Stimulated activated CD4-positive, alpha-beta T cell treated with anti-CD3 and anti-CD28 coated beads, TNF-alpha, amount 100 ng/mL, for 1 hour (primary cell): Measurements from ENCODE around the gene OR7C1.
"Not testable (repeated sequence)": the region's sequence is repeated elsewhere in the genome, so short reads cannot be mapped to it uniquely, and the experiment has no call there.

ENCODE experiments used
- DNase-seq, 3 donors: peaks; one replicate each; pipeline ENCODE4 v3.0.0-alpha.2; 2020; ENCODE audit warnings: low read depth in 3 of 3, low spot score in 1 of 3

The OR7C1 gene

DNA sequence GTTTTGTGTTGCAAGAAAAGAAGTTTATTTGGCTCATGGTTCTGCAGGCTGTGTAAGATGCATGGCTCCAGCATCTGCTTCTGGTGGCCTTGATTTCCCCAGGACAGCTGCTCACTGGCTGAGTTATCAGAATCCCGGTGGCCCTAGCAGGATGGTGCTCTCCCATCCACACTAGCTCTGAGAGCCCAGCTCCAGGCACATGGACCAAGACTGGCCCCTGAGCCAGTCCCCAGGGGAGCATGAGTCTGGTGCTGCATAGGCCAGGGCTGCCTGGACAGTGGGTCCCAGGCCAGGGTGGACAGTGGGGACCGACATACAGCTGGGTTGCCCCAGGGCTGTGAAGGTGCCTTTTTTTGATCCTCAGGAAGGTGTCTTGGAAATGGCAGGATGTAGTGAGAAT, 67.0 kb downstream of the OR7C1 start:
- DNase-seq, result no peak

GRCh38 chr19:14767466-14767971, 67.5 kb downstream of the OR7C1 start:
- DNase-seq, result no peak

- not testable (repeated sequence) for DNase-seq
These were observed 69.1 kb downstream of the OR7C1 start for GRCh38 chr19:14765841-14766240.

DNA sequence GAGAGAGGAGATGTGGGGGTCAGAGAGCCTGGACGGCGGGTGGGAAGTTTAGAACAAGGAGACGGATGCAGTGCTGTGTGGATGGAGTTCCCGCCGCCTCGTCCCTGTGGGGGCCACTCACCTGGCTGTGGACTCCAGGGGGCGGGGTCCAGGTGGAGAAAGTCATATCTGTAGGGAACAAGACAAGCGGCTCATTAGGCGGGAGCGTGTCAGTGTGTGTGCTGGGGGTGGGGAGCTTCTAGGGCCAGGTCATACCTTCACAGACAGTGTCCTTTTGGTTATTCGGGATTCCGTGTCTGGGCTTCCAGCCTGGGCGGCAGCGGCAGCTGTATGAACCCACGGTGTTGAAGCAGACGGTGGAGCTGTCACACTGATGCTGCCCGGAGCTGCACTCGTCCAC, 69.6 kb downstream of the OR7C1 start:
- DNase-seq, result not testable (repeated sequence)

GRCh38 chr19:14764401-14764800, 70.6 kb downstream of the OR7C1 start:
- no peak for DNase-seq

- DNase-seq, result no peak
These were observed 71.4 kb downstream of the OR7C1 start for GRCh38 chr19:14763497-14764145.

GRCh38 chr19:14762111-14762510, 72.9 kb downstream of the OR7C1 start:
- no peak for DNase-seq

DNA sequence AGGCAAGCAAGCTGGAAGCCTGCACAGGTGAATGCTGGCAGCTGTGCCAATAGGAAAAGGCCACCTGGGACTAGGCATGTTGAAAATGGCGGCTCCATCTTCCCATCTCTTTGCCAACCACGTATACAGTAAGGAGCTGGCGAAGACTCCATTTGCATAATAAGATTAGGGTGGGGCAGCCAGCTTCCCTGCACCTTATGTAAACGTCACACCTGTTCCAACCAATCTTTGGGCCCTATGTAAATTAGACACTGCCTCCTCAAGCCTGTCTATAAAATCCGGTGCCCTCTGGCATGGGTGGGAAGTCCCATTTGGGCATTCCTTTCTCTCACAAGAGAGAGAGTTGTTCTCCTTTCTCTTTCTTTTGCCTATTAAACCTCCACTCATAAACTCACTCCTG, 73.4 kb downstream of the OR7C1 start:
- DNase-seq, result no peak

DNA sequence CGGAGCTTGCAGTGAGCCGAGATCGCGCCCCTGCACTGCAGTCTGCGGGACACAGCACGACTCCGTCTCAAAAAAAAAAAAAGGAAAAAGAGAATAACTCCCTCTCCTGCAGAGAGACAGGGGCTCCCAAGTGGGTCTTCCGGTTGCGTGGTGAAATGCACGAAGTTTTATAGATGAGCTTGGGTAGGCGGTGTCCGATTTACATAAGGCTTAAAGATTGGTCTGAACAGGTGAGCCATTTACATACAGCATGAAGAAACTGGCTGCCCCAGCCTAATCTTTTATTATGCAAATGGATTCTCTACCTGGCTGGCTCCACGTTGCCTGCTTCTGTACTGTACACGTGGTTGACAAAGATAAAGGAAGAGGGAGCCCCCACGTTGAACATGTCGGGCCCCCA, 76.2 kb downstream of the OR7C1 start:
- no peak for DNase-seq

DNA sequence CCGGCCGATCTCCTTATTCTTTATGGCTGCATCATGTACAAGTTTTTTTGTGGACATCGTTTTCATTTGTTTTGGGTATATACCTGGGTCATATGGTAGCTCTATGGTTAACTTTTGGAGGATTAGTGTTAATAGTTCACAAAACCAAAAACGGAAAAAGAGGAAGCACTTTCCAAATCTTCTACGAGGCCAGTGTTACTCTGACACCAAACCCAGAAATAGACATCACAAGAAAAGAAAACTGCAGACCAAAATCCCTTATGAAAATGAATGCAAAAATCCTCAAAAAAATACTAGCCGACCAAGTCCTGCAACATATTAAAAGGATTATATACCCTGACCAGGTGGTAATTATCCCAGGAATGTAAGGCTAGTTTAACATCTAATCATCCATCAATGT, 86.4 kb downstream of the OR7C1 start:
- no peak for DNase-seq
